Vagina (tissue), 2 donors: ENCODE data around the gene PRUNE2. TPM values are rescaled to one million over a fixed set of nuclear protein-coding genes. Genes with fewer than 3 reads are reported as not detected.

Experiments used
- DNase-seq, 2 donors: peaks; one replicate each; pipeline ENCODE4 v3.0.0-alpha.2; 2017; ENCODE audit errors: extremely low spot score in 2 of 2
- H3K27ac ChIP-seq: fragments of 200-600 bp; sonication (generic); one replicate; pipeline ENCODE4 v1.5.1; 2019
- H3K27me3 ChIP-seq: fragments of 200-600 bp; sonication (generic); one replicate; pipeline ENCODE4 v1.5.1; 2019
- H3K36me3 ChIP-seq, 2 donors: fragments of 200-600 bp; sonication (generic); one replicate each; pipeline ENCODE4 v1.5.1; 2017 to 2019
- H3K4me1 ChIP-seq: fragments of 200-600 bp; sonication (generic); one replicate; pipeline ENCODE4 v1.5.1; 2019
- H3K4me3 ChIP-seq, 2 donors: fragments of 200-600 bp; sonication (generic); 1 replicate in 1 of 2; 2 replicates in 1 of 2; pipeline ENCODE4 v1.5.1; 2016 to 2019
- H3K9me3 ChIP-seq: fragments of 200-600 bp; sonication (generic); one replicate; pipeline ENCODE4 v1.5.1; 2019
- CTCF ChIP-seq, 3 experiments: fragments of 450-650 bp in 2 of 3; fragments of 200-600 bp in 1 of 3; sonication (generic) in 1 of 3; IDR thresholded peaks; one replicate each; pipeline ENCODE4 v1.5.1; 2017 to 2019; ENCODE audit warnings: antibody characterized with exemption in 3 of 3, mild to moderate bottlenecking in 2 of 3, moderate library complexity in 2 of 3
- POLR2A ChIP-seq, 2 donors: fragments of 450-650 bp; IDR thresholded peaks; one replicate each; pipeline ENCODE4 v1.6.1; 2017; ENCODE audit warnings: antibody characterized with exemption in 2 of 2, mild to moderate bottlenecking in 2 of 2, moderate library complexity in 2 of 2
- POLR2AphosphoS5 ChIP-seq, 2 donors: sonication (generic); formaldehyde crosslinking; IDR thresholded peaks; one replicate each; pipeline ENCODE4 v1.9.0; 2017; ENCODE audit warnings: antibody characterized with exemption in 2 of 2, mild to moderate bottlenecking in 2 of 2, low read depth in 1 of 2; ENCODE audit not compliant: insufficient read depth in 1 of 2
- intact Hi-C: fragments of 100-400 bp; cut with DNase I; formaldehyde crosslinking; loops from one replicate; pipeline ENCODE4 v1.15.1; 2023
- total RNA-seq: library from RNA; depleted of rRNA; stranded (reverse); fragments of >200 nt; gene quantifications from one replicate; pipeline ENCODE4 v1.2.3, GENCODE V29; 2016

PRUNE2 gene
- total RNA-seq, 1 donor from 2014 or later, result 75.6 TPM

GRCh38 chr9:76583256-76583655, 322.7 kb downstream of the PRUNE2 start:
- no peak overlapping the region for H3K27ac ChIP-seq
- no peaks in the 10 kb centered on the region for H3K9me3 ChIP-seq
- intact Hi-C loops, result no loop called here
- no peaks in the 10 kb centered on the region for H3K4me1 ChIP-seq
- no peaks in the 10 kb centered on the region for H3K36me3 ChIP-seq
- no peaks in the 10 kb centered on the region for H3K27me3 ChIP-seq
- H3K4me3 ChIP-seq, result no peak overlapping the region
- DNase-seq, result no peak
- TF ChIP-seq POLR2A (IDR thresholded peaks at IDR 0.05) (no peak), POLR2AphosphoS5 (IDR thresholded peaks at IDR 0.05; ENCODE audit: insufficient read depth in 1 of 2, low read depth in 1 of 2) (no peak), CTCF (IDR thresholded peaks at IDR 0.05) (no peak)

GRCh38 chr9:76581731-76582130, 324.2 kb downstream of the PRUNE2 start:
- H3K27me3 ChIP-seq, result no peaks in the 10 kb centered on the region
- H3K4me3 ChIP-seq, result no peak overlapping the region
- H3K27ac ChIP-seq, result no peak overlapping the region
- no peaks in the 10 kb centered on the region for H3K36me3 ChIP-seq
- no peak for DNase-seq
- no peaks in the 10 kb centered on the region for H3K4me1 ChIP-seq
- TF ChIP-seq CTCF (IDR thresholded peaks at IDR 0.05) (no peak), POLR2A (IDR thresholded peaks at IDR 0.05) (no peak), POLR2AphosphoS5 (IDR thresholded peaks at IDR 0.05; ENCODE audit: insufficient read depth in 1 of 2, low read depth in 1 of 2) (no peak)
- no peaks in the 10 kb centered on the region for H3K9me3 ChIP-seq
- intact Hi-C loops, result no loop called here

GRCh38 chr9:76580820-76581219, 325.1 kb downstream of the PRUNE2 start:
- TF ChIP-seq POLR2AphosphoS5 (IDR thresholded peaks at IDR 0.05; ENCODE audit: insufficient read depth in 1 of 2, low read depth in 1 of 2) (no peak), POLR2A (IDR thresholded peaks at IDR 0.05) (no peak), CTCF (IDR thresholded peaks at IDR 0.05) (no peak)
- Histone ChIP-seq H3K27ac (no peak overlapping the region), H3K27me3 (no peaks in the 10 kb centered on the region), H3K4me1 (no peaks in the 10 kb centered on the region), H3K36me3 (no peaks in the 10 kb centered on the region), H3K9me3 (no peaks in the 10 kb centered on the region), H3K4me3 (no peak overlapping the region)
- no peak for DNase-seq
- intact Hi-C loops, result no loop called here

- H3K27me3 ChIP-seq, result no peaks in the 10 kb centered on the region
- intact Hi-C loops, result no loop called here
- TF ChIP-seq POLR2AphosphoS5 (IDR thresholded peaks at IDR 0.05; ENCODE audit: insufficient read depth in 1 of 2, low read depth in 1 of 2) (no peak), POLR2A (IDR thresholded peaks at IDR 0.05) (no peak), CTCF (IDR thresholded peaks at IDR 0.05) (no peak)
These were observed 325.7 kb downstream of the PRUNE2 start for GRCh38 chr9:76580188-76580587.

GRCh38 chr9:76576344-76576743, 329.6 kb downstream of the PRUNE2 start:
- no peaks in the 10 kb centered on the region for H3K36me3 ChIP-seq
- no peaks in the 10 kb centered on the region for H3K4me1 ChIP-seq
- H3K4me3 ChIP-seq, result no peak overlapping the region
- intact Hi-C loops, result no loop called here
- no peak for DNase-seq
- H3K9me3 ChIP-seq, result no peaks in the 10 kb centered on the region
- no peak overlapping the region for H3K27ac ChIP-seq
- H3K27me3 ChIP-seq, result no peaks in the 10 kb centered on the region
- TF ChIP-seq POLR2A (IDR thresholded peaks at IDR 0.05) (no peak), POLR2AphosphoS5 (IDR thresholded peaks at IDR 0.05; ENCODE audit: insufficient read depth in 1 of 2, low read depth in 1 of 2) (no peak), CTCF (IDR thresholded peaks at IDR 0.05) (no peak)

More at GRCh38 chr9:76580188-76580587, 325.7 kb downstream of the PRUNE2 start:
- Histone ChIP-seq H3K9me3 (no peaks in the 10 kb centered on the region), H3K27ac (no peak overlapping the region), H3K4me1 (no peaks in the 10 kb centered on the region), H3K36me3 (no peaks in the 10 kb centered on the region), H3K4me3 (no peak overlapping the region)
- no peak for DNase-seq
